Fibroblast of skin of abdomen (primary cell): ENCODE measurements around the gene SLC38A9. TPM values are rescaled to one million over a fixed set of nuclear protein-coding genes. Genes with fewer than 3 reads are reported as not detected.
"Not testable (repeated sequence)": the region's sequence is repeated elsewhere in the genome, so short reads cannot be mapped to it uniquely, and the experiment has no call there.

Experiments
- DNase-seq: peaks from one replicate; pipeline ENCODE4 v3.0.0-alpha.2; 2013
- polyA plus RNA-seq, 2 experiments: library from polyadenylated mRNA; unstranded; fragments of 120-200 nt; gene quantifications; one replicate each; pipeline ENCODE4 v1.2.1, GENCODE V29; 2013; ENCODE audit not compliant: insufficient read length in 2 of 2

SLC38A9 gene, protein sequence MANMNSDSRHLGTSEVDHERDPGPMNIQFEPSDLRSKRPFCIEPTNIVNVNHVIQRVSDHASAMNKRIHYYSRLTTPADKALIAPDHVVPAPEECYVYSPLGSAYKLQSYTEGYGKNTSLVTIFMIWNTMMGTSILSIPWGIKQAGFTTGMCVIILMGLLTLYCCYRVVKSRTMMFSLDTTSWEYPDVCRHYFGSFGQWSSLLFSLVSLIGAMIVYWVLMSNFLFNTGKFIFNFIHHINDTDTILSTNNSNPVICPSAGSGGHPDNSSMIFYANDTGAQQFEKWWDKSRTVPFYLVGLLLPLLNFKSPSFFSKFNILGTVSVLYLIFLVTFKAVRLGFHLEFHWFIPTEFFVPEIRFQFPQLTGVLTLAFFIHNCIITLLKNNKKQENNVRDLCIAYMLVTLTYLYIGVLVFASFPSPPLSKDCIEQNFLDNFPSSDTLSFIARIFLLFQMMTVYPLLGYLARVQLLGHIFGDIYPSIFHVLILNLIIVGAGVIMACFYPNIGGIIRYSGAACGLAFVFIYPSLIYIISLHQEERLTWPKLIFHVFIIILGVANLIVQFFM
- 12.4 TPM for polyA plus RNA-seq (2013, experiment 1 of 2; ENCODE audit: insufficient read length)
- 10.8 TPM for polyA plus RNA-seq (2013, experiment 2 of 2; ENCODE audit: insufficient read length)

DNA sequence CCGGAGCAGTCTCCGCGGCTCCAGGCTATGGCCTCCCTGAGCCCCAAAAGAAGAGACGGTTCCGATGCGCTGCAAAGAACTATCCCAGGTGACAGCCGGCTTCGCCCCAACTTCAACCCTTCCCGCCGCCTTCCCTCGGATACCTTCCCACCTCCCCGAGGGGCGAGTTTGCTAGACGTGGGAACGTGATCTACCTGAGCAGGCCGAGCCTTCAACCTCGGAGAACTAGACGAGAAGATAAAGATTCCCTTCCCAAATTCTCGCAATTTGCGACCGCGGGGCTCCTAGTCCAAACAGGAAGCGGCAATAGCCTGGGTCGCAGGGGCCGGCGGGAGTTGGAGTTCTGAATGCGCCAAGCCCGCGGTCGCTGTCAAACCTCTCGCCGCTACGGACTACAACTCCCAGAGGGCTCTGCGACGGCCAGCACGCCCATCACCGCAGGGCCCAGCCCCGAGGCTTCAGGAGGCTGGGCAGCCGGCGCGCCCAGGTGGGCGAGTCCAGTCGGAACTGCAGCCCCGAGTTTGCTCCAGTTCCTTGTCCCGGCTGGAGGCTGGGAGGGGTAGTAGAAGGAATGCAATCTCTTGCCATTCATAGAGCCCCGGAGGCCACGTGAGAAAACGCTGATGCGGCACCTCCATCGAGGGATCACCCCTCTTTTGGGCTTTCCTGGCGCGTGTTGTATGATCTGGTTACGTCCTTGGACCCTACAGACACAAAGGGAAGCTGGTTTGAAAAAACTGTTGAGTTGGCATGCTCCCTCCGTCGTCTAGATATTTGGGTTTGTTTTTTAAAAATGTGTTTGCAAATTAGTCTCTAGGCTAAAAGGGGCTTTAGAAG lies at the start of gene SLC38A9:
TSS of gene SLC38A9 (minus strand) at position 302 of the 837 bp plus-strand sequence. CDS start 14,366 bp downstream, outside the sequence.
- DNase-seq: peak; percentile 94

GRCh38 chr5:55761721-55762120 lies 49.6 kb upstream of the SLC38A9 start:
- DNase-seq: not testable (repeated sequence)

DNA sequence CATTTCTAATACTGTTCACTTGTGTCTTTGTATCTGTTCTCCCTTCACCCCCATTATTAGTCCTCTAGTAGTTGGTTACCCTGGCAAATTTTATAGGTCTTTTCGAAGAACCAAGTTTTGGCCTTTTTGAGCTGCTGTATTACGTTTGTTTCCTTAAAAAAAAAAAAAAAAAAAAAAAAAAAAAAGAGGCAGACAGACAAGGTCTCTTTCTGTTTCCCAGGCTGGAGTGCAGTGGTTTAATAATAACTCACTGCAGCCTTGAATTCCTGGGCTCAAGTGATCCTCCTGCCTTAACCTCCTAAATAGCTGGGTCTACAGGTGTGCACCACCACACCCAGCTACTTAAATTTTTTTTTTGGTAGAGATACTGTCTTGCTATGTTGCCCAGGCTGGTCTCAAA lies 46.6 kb upstream of the SLC38A9 start:
- no peak for DNase-seq

DNA sequence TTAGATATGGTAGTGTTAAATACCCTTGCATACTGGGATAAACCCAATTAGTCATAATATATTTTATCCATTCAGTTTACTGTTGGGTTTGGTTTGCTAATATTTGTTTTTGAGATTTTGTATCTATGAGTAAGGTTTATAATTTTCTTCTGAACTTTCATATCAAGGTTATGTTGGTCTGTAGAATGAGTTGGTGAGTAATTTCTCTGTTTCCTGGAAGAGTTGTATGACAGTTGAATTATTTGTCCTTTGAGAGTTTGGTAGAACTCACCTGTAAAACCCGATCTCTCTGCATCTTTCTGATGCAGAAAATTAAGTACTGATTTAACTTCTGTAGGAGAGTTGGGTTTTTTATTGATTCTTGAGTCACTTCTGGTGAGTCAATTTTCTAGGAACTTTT lies 46.1 kb upstream of the SLC38A9 start:
- DNase-seq: no peak

DNA sequence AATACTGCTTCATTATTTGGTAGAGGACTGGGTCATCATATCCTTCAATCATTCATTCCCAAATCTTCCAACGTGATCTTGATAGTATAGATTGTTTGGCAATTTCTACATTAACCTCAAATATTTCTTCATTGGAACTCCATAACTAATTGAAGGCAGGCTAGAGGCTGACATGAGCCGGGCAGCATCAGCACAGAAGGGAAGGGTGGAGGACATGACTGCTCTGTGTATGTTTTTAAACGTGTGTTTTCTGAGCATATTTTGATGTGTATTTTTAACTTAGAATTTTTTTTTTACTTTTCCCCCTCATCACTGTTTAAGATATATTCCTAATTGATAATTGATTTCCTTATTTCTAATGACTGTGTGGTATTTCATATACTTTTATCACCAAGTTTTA lies 38.4 kb upstream of the SLC38A9 start:
- no peak for DNase-seq

- DNase-seq: no peak
These were observed 37.9 kb upstream of the SLC38A9 start for GRCh38 chr5:55750063-55750462.

- DNase-seq: no peak
These were observed 37.3 kb upstream of the SLC38A9 start for GRCh38 chr5:55749387-55749786.

DNA sequence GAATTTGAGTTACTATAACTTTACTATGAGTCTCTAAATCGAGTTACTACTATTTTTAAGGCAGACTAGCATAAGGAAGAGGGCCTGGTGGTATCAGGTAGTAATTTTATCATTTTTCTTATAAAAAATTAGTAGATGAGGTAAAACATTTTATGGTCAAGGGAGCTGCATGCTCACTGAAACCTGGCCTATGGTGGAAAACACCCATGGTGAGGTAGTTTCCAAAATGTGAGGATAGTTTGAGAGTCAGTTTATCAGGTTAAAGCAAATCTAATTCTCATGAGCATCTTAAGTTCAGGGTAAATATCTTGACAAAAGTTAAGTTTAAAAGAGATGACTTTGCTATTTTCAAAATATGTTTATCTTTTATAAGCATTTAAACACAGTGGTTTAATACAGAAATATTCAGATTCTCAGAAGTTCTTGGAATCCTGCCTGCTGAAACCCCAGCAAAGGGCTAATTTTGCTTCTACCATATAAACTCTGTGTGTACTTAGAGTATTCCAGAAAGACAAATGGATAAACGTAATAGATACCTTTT lies 35.7 kb upstream of the SLC38A9 start:
- DNase-seq: no peak

DNA sequence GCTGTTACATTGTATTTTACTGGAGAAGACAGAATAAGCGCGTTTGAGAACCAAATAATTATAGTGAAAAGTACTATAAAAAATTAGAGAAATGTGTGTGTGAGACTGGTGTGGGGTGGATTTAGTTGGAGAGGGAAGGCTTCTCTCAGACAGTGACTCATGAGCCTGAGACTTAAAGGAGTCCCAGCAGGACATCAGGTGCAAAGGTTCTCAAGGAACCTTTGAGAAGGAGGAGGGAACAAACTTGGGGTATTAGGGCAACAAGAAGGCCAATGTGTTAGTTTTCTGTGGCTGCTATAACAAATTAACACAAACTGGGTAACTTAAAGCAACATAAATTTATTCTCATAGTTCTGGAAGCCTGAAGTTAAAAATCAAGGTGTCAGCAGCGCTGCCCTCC lies 30.7 kb upstream of the SLC38A9 start:
- no peak for DNase-seq

DNA sequence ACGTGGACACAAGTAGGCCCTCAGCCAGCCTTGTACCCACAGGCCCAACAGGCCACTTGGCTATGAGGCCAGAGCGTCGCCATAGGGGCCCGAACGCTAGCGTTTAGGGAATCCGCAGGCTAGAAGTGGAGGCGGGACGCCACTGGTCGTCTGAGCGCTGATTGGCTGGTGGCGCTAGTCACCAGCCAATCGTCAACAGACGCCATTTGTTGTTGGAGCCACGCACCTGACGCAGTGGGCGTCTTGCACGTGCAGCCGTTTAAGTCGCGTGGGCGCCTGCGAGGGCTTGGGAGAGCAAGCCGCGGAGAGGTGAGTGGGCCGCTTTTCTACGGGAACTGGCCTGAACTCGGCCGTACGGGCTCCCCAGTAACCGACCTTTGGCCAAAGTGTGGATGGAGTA lies 25.7 kb upstream of the SLC38A9 start, which contains the start of gene DDX4:
TSS of gene DDX4 (plus strand) at position 269 of the 400 bp plus-strand sequence. CDS start 903 bp downstream, outside the sequence.
- no peak for DNase-seq

- DNase-seq: no peak
These were observed 22.5 kb upstream of the SLC38A9 start for GRCh38 chr5:55734658-55735057.

GRCh38 chr5:55732585-55732984 lies 20.5 kb upstream of the SLC38A9 start:
- no peak for DNase-seq

DNA sequence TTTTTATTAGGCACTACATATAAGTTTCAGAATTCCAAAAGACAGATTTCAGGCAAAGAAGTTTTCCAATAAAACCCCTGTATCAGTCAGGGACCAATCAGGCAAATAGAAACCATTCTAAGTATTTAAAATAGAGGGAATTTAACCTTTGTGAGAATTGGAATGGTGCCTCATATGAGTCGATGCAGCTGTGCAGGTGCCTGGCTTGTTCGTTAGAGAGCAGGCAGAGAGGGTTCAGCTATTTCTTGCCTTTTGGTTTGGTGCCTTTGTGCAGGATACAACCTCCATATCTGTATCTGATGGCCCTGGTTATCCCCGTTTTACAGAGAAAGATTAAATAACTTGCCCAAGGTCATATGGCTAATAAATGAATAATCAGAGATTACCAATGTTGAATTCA lies 19.7 kb upstream of the SLC38A9 start:
- DNase-seq: no peak

- peak; percentile 2 for DNase-seq
These were observed 12.2 kb upstream of the SLC38A9 start for GRCh38 chr5:55724281-55724680.

DNA sequence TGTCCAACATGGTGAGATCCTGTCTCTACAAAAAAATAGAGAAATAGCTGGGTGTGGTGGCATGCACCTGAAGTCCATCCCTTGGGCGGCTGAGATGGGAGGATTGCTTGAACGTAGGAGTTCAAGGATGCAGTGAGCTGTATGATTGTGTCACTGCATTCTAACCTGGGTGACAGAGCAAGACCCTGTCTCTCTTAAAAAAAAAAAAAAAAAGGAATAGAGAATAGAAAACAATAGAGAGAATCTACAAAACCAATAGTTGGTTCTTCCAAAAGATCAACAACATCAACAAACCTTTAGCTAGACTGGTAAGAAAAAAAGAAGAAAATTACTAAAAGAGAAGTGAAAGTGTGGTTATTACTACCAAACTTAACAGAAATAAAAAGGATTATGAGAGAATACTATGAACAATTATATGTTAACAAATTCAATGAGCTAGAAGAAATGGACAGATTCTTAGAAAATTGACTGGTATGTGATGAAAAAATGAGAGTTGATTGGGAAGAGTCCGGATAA lies 8.1 kb upstream of the SLC38A9 start:
- no peak for DNase-seq

GRCh38 chr5:55719026-55719425 lies 6.9 kb upstream of the SLC38A9 start:
- not testable (repeated sequence) for DNase-seq

- DNase-seq: no peak
These were observed 3.5 kb upstream of the SLC38A9 start for GRCh38 chr5:55715519-55716078.

DNA sequence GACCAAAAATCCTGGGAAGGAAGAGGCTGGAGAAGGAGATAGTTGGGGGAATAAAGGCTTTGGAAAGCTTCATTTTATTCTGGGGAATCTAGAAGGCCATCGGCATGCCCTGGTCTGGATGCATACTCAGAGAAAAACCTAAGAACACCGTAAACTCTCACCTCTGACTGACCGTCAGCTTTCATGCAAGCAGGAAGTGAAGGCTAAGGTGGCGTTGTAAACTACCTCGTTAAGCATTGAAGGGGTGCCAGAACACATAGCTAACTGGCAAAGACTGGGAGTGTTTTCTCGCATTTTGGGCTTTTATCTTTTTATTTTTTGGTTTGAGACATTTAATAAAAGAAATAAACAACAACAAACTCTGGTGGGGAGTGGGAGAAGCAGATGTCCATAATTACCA lies 2.6 kb upstream of the SLC38A9 start:
- no peak for DNase-seq

- DNase-seq: no peak
These were observed 2.2 kb upstream of the SLC38A9 start for GRCh38 chr5:55714339-55714738.

- DNase-seq: no peak
These were observed 1.7 kb upstream of the SLC38A9 start for GRCh38 chr5:55713871-55714270.

- no peak for DNase-seq
These were observed 559 bp downstream of the SLC38A9 start for GRCh38 chr5:55711507-55712022.

- DNase-seq: no peak
These were observed 3.4 kb downstream of the SLC38A9 start for GRCh38 chr5:55708732-55709131.
